ENCODE results near the gene ELMOD3.

DNA sequence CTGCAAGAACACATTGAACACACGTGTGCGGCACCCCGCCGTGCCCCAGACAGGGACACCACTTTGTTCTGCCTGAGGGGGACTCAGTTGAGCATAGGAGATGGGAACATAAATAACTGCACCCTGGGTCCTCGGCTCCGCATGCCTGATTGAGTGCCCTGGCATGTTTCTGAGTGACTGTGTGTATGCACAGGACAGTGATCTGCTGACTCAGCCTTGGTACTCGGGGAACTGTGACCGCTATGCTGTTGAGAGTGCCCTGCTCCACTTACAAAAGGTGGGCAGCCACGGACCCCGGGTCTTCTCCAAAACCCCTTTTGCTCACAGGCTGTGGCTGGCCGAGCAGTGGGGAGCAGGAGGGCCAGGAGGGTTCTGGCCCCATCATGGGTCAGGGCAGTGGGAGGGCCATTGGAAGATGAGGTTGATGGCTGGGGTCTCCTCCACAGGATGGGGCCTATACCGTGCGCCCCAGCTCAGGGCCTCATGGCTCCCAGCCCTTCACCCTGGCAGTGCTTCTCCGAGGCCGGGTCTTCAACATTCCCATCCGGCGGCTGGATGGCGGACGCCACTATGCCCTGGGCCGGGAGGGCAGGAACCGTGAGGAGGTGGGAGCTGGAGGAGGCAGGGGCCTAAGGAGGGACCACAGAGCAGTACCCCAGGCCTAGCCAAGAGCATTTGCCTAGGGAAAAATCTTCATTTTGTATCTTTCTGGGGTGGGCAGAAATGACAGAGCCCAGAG, 80.8 kb downstream of the ELMOD3 start:
- TF ChIP-seq FOXJ3 (CRISPR knock-in tag; IDR thresholded peaks at IDR 0.05) (no peak), SRSF9 (IDR thresholded peaks at IDR 0.05; ENCODE audit: borderline replicate concordance, low read depth, low read length) (no peak), STAT5B (CRISPR knock-in tag; IDR thresholded peaks at IDR 0.05) (no peak), SREBF1 (IDR thresholded peaks at IDR 0.05; ENCODE audit: borderline replicate concordance, low read depth, low read length) (no peak), MAFG (tag; conservative IDR thresholded peaks at IDR 0.05) (peak; percentile 48; the same call in 1 of the 2 replicates)
- TF ChIP-seq, protein P1, sequence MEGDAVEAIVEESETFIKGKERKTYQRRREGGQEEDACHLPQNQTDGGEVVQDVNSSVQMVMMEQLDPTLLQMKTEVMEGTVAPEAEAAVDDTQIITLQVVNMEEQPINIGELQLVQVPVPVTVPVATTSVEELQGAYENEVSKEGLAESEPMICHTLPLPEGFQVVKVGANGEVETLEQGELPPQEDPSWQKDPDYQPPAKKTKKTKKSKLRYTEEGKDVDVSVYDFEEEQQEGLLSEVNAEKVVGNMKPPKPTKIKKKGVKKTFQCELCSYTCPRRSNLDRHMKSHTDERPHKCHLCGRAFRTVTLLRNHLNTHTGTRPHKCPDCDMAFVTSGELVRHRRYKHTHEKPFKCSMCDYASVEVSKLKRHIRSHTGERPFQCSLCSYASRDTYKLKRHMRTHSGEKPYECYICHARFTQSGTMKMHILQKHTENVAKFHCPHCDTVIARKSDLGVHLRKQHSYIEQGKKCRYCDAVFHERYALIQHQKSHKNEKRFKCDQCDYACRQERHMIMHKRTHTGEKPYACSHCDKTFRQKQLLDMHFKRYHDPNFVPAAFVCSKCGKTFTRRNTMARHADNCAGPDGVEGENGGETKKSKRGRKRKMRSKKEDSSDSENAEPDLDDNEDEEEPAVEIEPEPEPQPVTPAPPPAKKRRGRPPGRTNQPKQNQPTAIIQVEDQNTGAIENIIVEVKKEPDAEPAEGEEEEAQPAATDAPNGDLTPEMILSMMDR (IDR thresholded peaks at IDR 0.05 in 2 of 3, conservative IDR thresholded peaks at IDR 0.05 in 1 of 3; ENCODE audit: insufficient read depth in 2 of 3, low read depth in 1 of 3, low read length in 3 of 3), result no peak
- TF ChIP-seq, protein P2, sequence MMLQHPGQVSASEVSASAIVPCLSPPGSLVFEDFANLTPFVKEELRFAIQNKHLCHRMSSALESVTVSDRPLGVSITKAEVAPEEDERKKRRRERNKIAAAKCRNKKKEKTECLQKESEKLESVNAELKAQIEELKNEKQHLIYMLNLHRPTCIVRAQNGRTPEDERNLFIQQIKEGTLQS (IDR thresholded peaks at IDR 0.05), result no peak
- TF ChIP-seq, protein P2 (CRISPR knock-in tag; conservative IDR thresholded peaks at IDR 0.05), result no peak

Data from K562 (cell line).